BJ (cell line): Measurements from ENCODE around the gene ZNF521. TPM values are rescaled to one million over a fixed set of nuclear protein-coding genes. Genes with fewer than 3 reads are reported as not detected.

Experiments used
- CTCF ChIA-PET: fragments of 350-600 bp; formaldehyde crosslinking; extraction: SDS; loops from one replicate; lab custom pipeline; 2021; ENCODE audit warnings: antibody characterized with exemption, inconsistent platforms; lab: Yijun Ruan, JAX
- POLR2A ChIA-PET: fragments of 300-600 bp; sonication (Branson Sonifier 250); formaldehyde crosslinking; extraction: SDS; loops from one replicate; lab custom pipeline; 2021; ENCODE audit warnings: antibody characterized with exemption; lab: Charles Lee
- DNase-seq: peaks from one replicate; pipeline ENCODE4 v3.0.0-alpha.2; 2011; ENCODE audit warnings: low read depth
- H3K27me3 ChIP-seq: 2 replicates; pipeline ENCODE4 v1.6.0; 2011; ENCODE audit warnings: low read length; ENCODE audit not compliant: control insufficient read depth, insufficient read depth
- H3K36me3 ChIP-seq: 2 replicates; pipeline ENCODE4 v1.5.1; 2011; ENCODE audit warnings: low read length; ENCODE audit not compliant: control insufficient read depth, insufficient read depth
- H3K4me3 ChIP-seq: 2 replicates; pipeline ENCODE4 v1.5.1; 2011; ENCODE audit warnings: low read depth, mild to moderate bottlenecking, control low read depth, low read length
- CTCF ChIP-seq: IDR thresholded peaks from 2 replicates; pipeline ENCODE4 v1.5.1; 2011; ENCODE audit warnings: low read depth, mild to moderate bottlenecking, control low read depth, inconsistent platforms, low read length, moderate library complexity; ENCODE audit not compliant: insufficient read depth
- polyA plus RNA-seq: library from polyadenylated mRNA; depleted of rRNA; stranded (reverse); fragments of >200 nt; gene quantifications from 2 replicates; pipeline ENCODE4 v1.2.3, GENCODE V29; 2011

Gene ZNF521
- polyA plus RNA-seq, 1 experiment, result 29.3 TPM

GRCh38 chr18:25341831-25342230 lies 10.1 kb downstream of the ZNF521 start:
- Histone ChIP-seq H3K27me3 (no peaks in the 10 kb centered on the region), H3K4me3 (no peak overlapping the region), H3K36me3 (no peaks in the 10 kb centered on the region)
- ChIA-PET CTCF (no interaction called here), POLR2A (interaction anchor here (0.6 kb wide), 1 partner anchor 282 kb away, joined by 10 read pairs; no protein-coding TSS in a partner anchor)
- DNase-seq, result no peak
- no peak for TF ChIP-seq CTCF

GRCh38 chr18:25340762-25341161 lies 11.2 kb downstream of the ZNF521 start:
- POLR2A ChIA-PET, result no interaction called here
- Histone ChIP-seq H3K36me3 (no peaks in the 10 kb centered on the region), H3K27me3 (no peaks in the 10 kb centered on the region), H3K4me3 (no peak overlapping the region)
- DNase-seq, result no peak
- CTCF ChIA-PET, result interaction anchor here (0.7 kb wide), 1 partner anchor 12 kb away, joined by 3 read pairs; no protein-coding TSS in a partner anchor
- TF ChIP-seq CTCF, result no peak

GRCh38 chr18:25335676-25336075 lies 16.3 kb downstream of the ZNF521 start:
- DNase-seq, result no peak
- H3K36me3 ChIP-seq, result no peaks in the 10 kb centered on the region
- ChIA-PET CTCF (no interaction called here), POLR2A (no interaction called here)
- no peak overlapping the region for H3K4me3 ChIP-seq
- TF ChIP-seq CTCF, result no peak
- H3K27me3 ChIP-seq, result no peaks in the 10 kb centered on the region

GRCh38 chr18:25335062-25335461 lies 16.9 kb downstream of the ZNF521 start:
- H3K4me3 ChIP-seq, result no peak overlapping the region
- POLR2A ChIA-PET, result no interaction called here
- no peaks in the 10 kb centered on the region for H3K27me3 ChIP-seq
- H3K36me3 ChIP-seq, result no peaks in the 10 kb centered on the region
- TF ChIP-seq CTCF, result no peak
- DNase-seq, result no peak
- CTCF ChIA-PET, result no interaction called here

GRCh38 chr18:25334588-25334987 lies 17.4 kb downstream of the ZNF521 start:
- ChIA-PET POLR2A (no interaction called here), CTCF (interaction anchor here (1.2 kb wide), 1 partner anchor 10 kb away, joined by 3 read pairs; no protein-coding TSS in a partner anchor)
- Histone ChIP-seq H3K4me3 (no peak overlapping the region), H3K27me3 (no peaks in the 10 kb centered on the region), H3K36me3 (no peaks in the 10 kb centered on the region)
- DNase-seq, result no peak
- TF ChIP-seq CTCF, result no peak
